ENCODE data around the gene STX7. TPM values are rescaled to one million over a fixed set of nuclear protein-coding genes. Genes with fewer than 3 reads are reported as not detected.

The STX7 gene
- total RNA-seq, 1 experiment from 2014 or later, result 25.6 TPM

GRCh38 chr6:132483779-132484679, 28.9 kb downstream of the STX7 start:
- TF ChIP-seq CTCF (IDR thresholded peaks at IDR 0.05) (peak; percentile 63), MAX (CRISPR knock-in tag; IDR thresholded peaks at IDR 0.05) (no peak)
- ATAC-seq (peak; percentile 70), DNase-seq (ENCODE audit: low spot score) (no peak)
- Mint-ChIP-seq H3K27me3 (ENCODE audit: low read depth) (no peaks in the 10 kb centered on the region), H3K27ac (no peak overlapping the region), H3K4me3 (no peak overlapping the region), H3K4me1 (no peaks in the 10 kb centered on the region), H3K9me3 (no peaks in the 10 kb centered on the region), H3K36me3 (no peaks in the 10 kb centered on the region)
- POLR2A ChIA-PET, result interaction anchor here (0.7 kb wide), 1 partner anchor 29 kb away, joined by 3 read pairs; the partner anchor contains the start of gene STX7
- CTCF ChIA-PET, result interaction anchor here (0.5 to 1.8 kb wide), 16 partner anchors 9 to 231 kb away, joined by 3 to 32 read pairs (median 4); partner anchors contain the start of gene STX7

DNA sequence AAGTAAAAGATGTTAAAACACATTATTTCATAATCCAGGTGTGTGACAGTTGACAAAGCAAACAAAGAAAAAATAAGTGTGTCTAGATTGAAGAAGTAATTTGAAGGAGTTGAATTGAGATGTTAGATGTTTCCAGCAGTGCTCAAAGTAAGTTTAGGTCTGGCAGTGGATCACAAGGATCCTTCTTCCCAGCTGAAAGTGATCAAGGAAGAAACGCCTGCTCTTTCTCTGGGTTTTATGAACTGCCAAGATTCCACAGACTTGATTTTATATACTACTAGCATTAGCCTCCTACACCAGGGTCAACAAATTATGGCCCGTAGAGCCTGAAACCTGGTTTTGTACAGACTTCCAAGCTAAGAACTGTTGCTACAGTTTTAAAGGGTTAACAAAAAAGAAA, 30.3 kb downstream of the STX7 start:
- H3K27ac Mint-ChIP-seq, result no peak overlapping the region
- ChIA-PET POLR2A (no interaction called here), CTCF (interaction anchor here (1.0 kb wide), 1 partner anchor 202 kb away, joined by 6 read pairs; no protein-coding TSS in a partner anchor)
- H3K4me1 Mint-ChIP-seq, result no peaks in the 10 kb centered on the region
- H3K36me3 Mint-ChIP-seq, result no peaks in the 10 kb centered on the region
- H3K27me3 Mint-ChIP-seq (ENCODE audit: low read depth), result no peaks in the 10 kb centered on the region
- H3K4me3 Mint-ChIP-seq, result no peak overlapping the region
- TF ChIP-seq HMGA2 (CRISPR knock-in tag; IDR thresholded peaks at IDR 0.05) (no peak), ETV6 (CRISPR knock-in tag; IDR thresholded peaks at IDR 0.05) (no peak), CDX4 (CRISPR knock-in tag; IDR thresholded peaks at IDR 0.05; ENCODE audit: borderline replicate concordance) (no peak), USF1 (CRISPR knock-in tag; IDR thresholded peaks at IDR 0.05) (no peak), SP1 (CRISPR knock-in tag; conservative IDR thresholded peaks at IDR 0.05) (no peak), NFE2L1 (CRISPR knock-in tag; IDR thresholded peaks at IDR 0.05) (no peak), ATF3 (CRISPR knock-in tag; conservative IDR thresholded peaks at IDR 0.05) (no peak)
- DNase-seq (ENCODE audit: low spot score) (no peak), ATAC-seq (no peak)
- no peaks in the 10 kb centered on the region for H3K9me3 Mint-ChIP-seq

GRCh38 chr6:132481189-132481588, 31.7 kb downstream of the STX7 start:
- Mint-ChIP-seq H3K27ac (no peak overlapping the region), H3K4me3 (no peak overlapping the region), H3K4me1 (no peaks in the 10 kb centered on the region), H3K9me3 (no peaks in the 10 kb centered on the region), H3K36me3 (no peaks in the 10 kb centered on the region), H3K27me3 (ENCODE audit: low read depth) (no peaks in the 10 kb centered on the region)
- ATAC-seq (no peak), DNase-seq (ENCODE audit: low spot score) (no peak)
- TF ChIP-seq ZBTB43 (CRISPR knock-in tag; IDR thresholded peaks at IDR 0.05) (no peak), EMX1 (CRISPR knock-in tag; IDR thresholded peaks at IDR 0.05) (no peak), E2F5 (CRISPR knock-in tag; IDR thresholded peaks at IDR 0.05) (no peak), KAT7 (CRISPR knock-in tag; IDR thresholded peaks at IDR 0.05; ENCODE audit: borderline replicate concordance) (no peak), SOX15 (CRISPR knock-in tag; IDR thresholded peaks at IDR 0.05) (no peak), FOXP1 (CRISPR knock-in tag; IDR thresholded peaks at IDR 0.05; ENCODE audit: borderline replicate concordance) (no peak), ATF3 (CRISPR knock-in tag; conservative IDR thresholded peaks at IDR 0.05) (no peak), ETV6 (CRISPR knock-in tag; IDR thresholded peaks at IDR 0.05) (no peak)
- TF ChIP-seq, protein P1, sequence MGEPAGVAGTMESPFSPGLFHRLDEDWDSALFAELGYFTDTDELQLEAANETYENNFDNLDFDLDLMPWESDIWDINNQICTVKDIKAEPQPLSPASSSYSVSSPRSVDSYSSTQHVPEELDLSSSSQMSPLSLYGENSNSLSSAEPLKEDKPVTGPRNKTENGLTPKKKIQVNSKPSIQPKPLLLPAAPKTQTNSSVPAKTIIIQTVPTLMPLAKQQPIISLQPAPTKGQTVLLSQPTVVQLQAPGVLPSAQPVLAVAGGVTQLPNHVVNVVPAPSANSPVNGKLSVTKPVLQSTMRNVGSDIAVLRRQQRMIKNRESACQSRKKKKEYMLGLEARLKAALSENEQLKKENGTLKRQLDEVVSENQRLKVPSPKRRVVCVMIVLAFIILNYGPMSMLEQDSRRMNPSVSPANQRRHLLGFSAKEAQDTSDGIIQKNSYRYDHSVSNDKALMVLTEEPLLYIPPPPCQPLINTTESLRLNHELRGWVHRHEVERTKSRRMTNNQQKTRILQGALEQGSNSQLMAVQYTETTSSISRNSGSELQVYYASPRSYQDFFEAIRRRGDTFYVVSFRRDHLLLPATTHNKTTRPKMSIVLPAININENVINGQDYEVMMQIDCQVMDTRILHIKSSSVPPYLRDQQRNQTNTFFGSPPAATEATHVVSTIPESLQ (CRISPR knock-in tag; IDR thresholded peaks at IDR 0.05), result no peak
- ChIA-PET POLR2A (no interaction called here), CTCF (interaction anchor here (1.1 kb wide), 1 partner anchor 201 kb away, joined by 3 read pairs; no protein-coding TSS in a partner anchor)

All from WTC11 (cell line).